RPMI7951 (cell line): ENCODE data around the gene CDH23. TPM values are rescaled to one million over a fixed set of nuclear protein-coding genes. Genes with fewer than 3 reads are reported as not detected.

Experiments used
- DNase-seq: peaks from one replicate; pipeline ENCODE4 v3.0.0-alpha.2; 2012; ENCODE audit warnings: low read depth
- total RNA-seq: library from RNA; depleted of rRNA; stranded (reverse); fragments of >200 nt; shearing (Covaris generic); gene quantifications from 2 replicates; pipeline ENCODE4 v1.2.3, GENCODE V29; 2014

Gene CDH23
- total RNA-seq, 1 experiment from 2014 or later: not detected

DNA sequence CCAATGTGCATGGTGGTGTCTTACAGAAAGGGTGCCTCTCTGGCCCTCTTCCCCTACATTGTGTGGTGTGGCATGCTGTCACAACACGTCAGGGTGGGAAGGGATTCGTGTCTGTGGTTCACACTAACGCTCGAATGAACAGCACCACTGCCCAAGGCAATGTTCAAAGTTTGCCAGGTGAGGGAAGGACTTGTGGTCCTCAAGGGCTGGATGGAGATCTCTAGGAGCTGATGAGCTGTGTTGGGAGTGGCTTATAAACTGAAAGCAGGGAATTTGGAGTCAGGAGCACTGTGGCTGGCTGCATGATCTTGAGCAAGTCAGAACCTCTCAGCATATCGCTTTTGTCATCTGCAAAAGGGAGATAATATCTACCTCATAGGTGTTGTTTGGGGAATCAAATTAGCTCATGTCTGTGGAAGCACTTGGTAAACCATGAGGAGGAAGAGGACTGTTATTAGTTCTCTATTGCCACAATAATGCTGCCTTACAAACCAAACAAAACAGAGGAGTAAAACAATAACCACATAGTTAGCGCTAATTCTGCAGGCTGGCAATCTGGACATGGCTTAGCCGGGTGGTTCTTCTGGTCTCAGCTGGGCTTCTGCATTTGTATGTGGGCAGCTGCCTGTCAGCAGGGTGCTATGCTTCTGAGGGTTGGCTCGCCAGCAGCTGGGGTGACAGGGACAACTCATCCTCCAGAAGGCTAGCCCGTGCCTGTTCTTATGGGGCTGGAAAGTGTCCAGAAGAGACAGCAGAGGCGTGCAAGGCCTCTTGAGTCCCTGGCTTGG is 345.8 kb downstream of the CDH23 start:
- DNase-seq: no peak

DNA sequence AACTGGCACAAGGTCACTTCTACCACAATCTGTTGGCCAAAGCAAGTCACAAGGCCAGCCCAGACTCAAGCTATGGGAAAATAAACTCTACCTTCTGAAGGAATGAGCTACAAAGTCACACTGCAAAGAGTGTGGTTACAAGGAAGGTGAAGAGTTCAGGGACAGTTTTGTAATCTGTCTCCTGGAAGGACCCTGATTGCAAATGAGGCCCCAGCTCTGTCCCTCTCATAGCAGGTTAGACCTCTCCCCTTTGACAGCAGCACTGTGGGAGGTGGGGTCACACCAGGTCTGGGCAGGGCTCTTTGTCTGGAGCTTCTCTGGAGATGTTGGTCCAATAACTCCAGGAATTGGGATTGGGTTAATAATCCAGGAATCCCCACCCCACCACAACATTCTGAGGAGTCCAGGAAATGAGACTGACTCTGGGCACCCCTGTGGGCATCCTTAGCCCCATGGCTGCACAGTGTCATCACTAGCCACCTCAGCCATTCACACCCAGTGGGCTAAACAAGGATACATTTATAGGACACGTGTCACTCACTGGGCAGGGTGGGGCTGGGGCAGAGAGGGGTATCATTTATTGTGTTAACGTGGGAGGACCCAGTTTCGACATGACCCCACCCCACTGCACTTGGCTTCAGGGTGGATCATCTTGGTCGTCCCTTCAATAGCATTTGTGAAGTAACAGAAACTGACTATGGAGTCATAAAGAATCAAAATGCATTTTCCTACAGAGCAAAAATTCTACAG is 346.5 kb downstream of the CDH23 start:
- no peak for DNase-seq

DNA sequence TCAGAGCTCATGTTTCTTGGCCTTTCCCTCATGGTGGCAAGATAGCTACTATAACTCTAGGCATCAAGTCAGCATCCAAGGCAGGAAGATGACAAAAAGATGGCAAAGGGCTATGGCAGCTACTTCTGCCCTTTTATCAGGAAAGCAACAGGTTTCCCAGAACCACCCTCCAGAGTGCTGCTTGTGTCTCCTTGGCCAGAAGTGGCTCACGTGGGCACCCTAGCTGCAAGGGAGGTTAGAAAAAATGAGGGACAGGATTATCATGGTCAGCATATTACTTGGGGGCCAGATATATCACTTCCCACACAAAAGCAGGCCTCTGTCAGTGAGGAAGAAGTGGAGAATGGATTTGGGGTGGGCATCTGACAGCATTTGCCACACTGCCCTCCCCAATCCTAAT is 347.1 kb downstream of the CDH23 start:
- DNase-seq: no peak

GRCh38 chr10:71744897-71745663 is 348.4 kb downstream of the CDH23 start:
- no peak for DNase-seq

DNA sequence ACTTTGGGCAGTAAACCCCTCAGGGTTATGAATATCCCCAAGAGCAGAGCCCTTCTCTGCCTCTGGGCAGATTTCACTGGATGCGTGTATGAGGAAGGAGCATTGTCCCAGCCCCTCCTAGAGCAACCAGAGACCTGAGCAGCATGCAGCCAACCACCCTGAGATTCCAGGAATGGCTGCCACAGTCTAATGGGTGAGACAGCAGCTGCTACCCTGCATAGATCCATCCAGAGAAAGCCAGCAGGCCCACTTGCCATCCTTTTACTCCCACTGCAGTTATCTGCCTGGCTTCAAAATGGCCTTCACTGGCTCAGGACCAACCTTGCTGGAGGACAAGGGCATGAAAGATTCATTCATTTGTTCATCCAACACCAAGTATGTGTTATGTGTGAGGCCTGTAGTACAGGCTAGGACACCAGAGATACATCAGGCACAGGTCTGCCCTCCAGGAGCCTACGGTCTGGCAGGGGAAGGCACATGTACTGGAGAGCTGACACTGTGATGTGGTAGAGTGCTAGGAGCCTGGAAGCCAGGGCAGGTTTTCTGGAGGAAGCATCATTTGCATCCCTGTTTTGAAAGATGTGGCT is 349.0 kb downstream of the CDH23 start:
- no peak for DNase-seq

DNA sequence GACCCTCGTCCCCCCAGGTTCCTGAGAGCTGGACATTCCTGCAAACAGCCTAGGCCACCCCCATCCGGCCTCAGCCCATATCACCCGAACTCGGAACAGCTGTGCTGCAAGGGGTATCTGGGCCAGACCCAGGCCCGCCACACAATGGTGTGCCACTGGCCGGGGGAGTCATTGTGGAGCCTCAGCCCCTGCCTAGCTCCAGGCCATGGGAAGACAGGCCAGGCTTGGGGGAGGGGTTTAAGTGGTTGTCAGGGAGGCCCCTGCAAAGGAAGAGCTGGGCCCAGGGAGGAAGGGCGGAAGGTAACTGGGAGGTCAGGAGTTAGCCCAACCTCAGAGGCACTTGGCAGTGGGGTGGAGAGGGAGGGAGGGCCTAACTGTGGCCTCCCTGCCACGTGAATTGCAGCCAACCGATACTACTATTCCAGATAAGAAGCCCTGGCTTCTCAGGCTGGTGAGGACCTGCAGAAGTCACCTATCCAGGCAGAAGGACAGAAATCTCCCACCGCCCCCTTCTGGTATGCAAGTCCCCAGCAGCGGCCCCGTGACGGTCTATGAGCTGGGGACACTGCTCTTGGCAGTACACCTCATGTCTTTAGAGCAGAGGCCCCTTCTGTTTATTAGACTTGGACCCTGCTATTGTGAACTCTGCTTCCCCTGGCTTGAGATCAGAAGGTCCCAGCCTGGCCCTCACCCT is 349.8 kb downstream of the CDH23 start:
- no peak for DNase-seq

GRCh38 chr10:71747039-71747531 is 350.4 kb downstream of the CDH23 start:
- no peak for DNase-seq

- DNase-seq: no peak
These were observed 351.1 kb downstream of the CDH23 start for GRCh38 chr10:71747551-71748523.

DNA sequence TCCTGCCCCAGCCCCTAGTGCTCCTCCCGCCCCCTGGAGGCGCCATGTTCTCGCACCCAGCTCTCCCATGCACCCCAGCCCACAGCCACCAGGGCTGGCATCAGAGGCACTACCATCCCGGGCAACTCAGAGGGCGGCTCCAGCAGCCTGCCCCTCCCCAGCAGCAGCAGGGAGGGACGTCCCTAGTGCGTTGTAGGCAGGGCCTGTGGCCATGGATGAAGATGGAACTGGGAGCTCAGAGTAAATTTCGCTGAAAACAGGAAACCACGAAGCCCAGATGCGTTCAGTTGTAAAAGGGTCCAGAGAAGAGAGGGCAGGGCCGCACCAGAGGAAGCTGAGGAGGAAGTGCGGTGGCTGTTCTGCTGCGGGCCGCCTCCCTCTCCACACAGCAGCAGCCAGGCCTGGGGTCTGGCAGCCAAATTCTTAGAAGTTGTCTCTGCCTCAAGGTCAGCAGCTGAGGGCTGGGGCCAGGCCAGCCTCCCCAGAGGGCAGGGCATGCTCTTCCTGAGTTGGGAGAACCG is 352.0 kb downstream of the CDH23 start:
- DNase-seq: no peak

DNA sequence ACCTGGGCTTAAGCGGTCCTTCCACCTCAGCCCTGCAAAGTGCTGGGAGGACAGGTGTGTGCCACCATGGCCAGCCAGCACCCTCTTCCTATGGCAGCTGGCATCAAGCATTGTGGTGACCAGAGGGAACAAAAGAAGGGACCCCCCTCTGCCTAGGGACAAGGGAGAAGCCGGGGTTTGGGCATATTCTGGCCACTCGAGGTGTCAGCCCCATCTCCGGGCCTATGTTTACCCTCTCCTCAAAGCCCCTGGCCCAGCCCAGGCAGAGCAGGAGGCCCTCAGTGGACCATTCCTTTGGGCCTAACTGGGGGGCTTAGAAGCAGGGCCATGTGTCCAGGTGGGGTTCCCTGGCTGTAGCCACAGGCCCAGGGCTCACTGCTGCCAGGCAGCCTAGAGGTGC is 352.7 kb downstream of the CDH23 start:
- no peak for DNase-seq

GRCh38 chr10:71750124-71750841 is 353.6 kb downstream of the CDH23 start:
- no peak for DNase-seq

DNA sequence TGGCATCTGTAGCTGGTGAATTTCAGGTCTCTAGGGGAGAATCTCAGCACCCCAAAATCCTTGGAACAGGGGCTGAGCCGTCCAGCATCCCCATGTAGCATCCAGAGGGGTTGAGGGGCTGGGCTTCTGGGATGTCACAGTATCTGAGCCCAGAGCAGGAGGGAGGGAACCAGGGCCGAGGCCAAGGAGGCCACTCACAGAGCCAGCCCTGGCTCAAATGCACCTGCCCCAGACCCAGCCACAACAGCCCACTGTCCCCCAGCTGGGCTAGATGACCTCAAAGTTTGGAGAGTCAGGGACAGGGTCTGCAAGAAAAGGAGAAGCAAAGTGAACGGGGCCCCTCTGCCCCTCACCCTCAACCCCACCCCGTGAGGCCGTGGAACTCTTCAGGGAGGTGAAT is 354.3 kb downstream of the CDH23 start:
- DNase-seq: no peak

GRCh38 chr10:71751515-71752224 is 354.9 kb downstream of the CDH23 start:
- no peak for DNase-seq

DNA sequence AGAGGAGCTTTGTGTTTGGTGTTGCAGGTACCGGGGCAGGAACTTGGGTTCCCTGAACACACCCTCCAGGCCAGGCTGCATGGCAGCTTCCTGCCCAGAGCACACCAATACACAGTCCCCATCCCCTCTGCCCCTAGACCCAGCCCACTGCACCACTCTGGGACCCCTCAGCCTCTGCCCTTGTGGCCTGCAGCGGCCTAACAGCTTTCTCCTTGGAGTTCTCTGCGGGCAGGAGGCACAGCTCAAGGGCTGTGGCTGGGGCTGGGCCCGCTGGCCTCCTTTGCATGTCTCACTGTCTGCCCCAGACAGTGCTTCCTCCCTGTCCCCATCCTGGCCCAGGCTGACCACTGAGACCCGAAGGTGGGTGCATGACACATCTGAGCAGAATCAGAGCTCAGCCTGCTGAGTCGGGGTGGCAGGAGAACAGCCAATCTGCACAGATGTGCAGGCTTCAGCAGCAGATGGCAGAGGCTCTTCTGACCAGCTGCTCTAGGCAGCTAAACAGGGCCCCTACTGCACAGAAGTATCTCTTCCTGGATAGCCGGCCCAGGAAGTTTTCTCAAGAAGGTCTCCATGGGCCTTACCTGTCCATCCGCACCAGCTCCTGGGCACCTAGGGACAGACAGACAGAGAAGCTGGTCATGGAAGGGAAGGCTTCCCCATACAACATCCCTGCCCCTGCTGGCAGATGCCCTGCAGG is 355.8 kb downstream of the CDH23 start:
- no peak for DNase-seq

DNA sequence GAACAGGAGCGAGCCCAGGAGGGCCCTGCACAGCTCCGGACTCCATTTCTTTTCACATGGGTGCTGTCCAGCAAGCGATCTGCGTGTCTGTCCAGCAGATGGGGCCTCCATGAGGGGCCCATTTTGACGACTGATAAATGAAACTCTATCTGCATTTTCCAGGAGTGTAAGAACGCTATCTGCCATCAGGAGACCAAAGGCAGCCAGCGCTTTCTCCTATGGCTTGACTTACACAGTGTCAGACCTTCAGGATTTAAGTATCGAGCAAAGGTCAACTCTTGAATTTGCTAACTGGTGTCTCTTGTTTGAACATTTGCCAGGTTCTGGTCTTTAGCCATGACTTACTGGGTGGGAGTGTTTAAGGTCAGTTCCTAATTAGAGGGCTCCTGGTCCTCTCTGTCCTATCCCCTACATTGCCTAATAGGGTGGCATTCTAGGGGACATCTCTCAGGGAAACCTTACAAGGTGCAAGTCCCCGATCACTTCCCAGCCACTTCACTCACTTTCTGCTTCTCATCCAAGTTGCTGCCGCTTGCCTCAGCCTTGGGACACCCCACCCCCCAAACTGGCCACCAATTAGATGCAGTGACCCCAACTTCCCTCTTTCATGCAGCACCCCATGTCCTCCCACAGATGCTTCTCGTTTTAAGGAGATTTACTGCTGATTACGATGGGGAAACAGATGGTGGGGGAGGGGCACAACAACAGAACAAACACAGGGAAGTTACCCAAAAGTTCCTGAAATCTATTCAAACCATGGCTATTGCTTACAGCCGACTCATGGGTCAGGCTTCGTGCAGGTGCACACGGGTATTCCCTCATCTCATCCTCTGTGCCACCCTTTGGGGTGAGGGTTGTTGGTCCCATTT is 356.6 kb downstream of the CDH23 start:
- no peak for DNase-seq

DNA sequence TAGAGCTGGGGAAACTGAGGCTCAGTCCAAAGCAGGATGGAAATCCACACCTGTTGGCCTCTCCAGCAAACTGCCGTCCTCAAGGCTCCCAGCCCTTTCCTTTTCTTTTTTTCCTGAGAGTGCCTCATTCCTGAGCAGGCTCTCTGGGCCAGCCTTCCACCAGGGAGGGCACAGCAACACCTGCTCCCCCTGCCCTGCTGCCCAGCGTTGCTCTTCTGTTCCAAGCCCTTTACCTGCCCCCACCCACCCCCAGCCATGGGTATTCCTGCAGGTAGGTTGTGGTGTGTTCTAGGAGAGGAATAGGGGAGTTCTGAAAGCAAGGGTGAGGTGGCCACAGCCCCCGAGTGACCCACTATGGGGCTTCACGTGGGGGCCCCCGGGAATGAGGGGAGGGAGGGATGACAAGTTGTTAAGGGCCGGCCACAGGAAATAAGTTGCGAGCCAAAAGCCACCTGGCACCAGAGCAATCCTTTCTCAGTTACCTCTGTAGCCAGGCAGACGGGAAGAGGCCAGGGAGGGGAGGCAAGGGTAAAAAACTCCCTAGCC is 357.3 kb downstream of the CDH23 start:
- DNase-seq: no peak

GRCh38 chr10:71754562-71754961 is 357.8 kb downstream of the CDH23 start:
- DNase-seq: no peak
